Omental fat pad (tissue), 4 donors: Measurements from ENCODE around the gene WDR6. TPM values are rescaled to one million over a fixed set of nuclear protein-coding genes. Genes with fewer than 3 reads are reported as not detected.

Source experiments
- ATAC-seq: fragments of 150-250 bp; one replicate; pipeline ENCODE4 v1.9.1; 2016; ENCODE audit warnings: mild to moderate bottlenecking, moderate library complexity; ENCODE audit not compliant: low FRiP score
- DNase-seq: peaks from one replicate; pipeline ENCODE4 v3.0.0-alpha.2; 2019; ENCODE audit warnings: low spot score
- total RNA-seq, 4 donors: library from RNA; depleted of rRNA; stranded (reverse); fragments of >200 nt; gene quantifications; one replicate each; pipeline ENCODE4 v1.1.0, GENCODE V29; 2016
- TF ChIP-seq, protein P1 (sequence below), 3 donors: fragments of 450-650 bp; IDR thresholded peaks; one replicate each; pipeline ENCODE4 v1.5.1; 2016 to 2017; ENCODE audit warnings: antibody characterized with exemption in 3 of 3, mild to moderate bottlenecking in 3 of 3, moderate library complexity in 2 of 3

The WDR6 gene
- total RNA-seq, 4 donors from 2014 or later = 69.2 to 121 (median 81.5) TPM

DNA sequence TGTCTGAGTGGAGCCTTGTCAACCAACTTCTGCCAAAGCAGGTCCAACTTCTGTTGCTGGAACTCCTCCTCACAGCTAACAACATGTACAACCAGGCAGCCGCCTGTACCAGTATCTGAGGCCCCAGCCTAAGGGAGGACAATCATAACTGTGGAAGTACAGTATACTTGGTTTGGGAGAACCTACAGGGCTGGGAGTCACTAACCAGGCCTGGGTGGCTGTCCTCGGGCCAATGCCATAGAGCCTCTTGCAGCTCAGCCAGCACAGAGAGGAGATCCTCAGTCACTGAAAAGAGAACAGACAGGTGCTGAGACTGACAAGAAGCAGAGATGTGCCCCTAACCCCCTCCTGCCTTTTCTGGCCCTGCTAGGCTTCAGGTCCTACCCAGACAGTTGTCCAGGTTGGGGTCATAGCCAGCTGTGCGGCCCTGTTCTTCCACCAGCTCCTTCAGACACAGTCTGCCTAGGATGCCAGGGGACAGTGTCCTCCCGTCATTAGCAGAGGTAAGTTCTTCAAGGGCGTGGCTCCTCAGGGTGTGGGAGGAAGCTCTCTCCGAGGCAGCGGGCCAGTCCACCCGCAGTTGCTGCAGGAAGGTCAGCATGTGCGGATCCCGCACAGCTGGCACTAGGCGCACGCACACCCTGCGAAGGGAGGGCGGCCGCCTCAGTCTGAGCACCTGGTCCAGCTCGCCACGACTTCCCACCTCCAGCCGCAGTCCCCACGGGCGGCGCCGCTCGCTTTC is 10.2 kb downstream of the WDR6 start:
- TF ChIP-seq, protein P1, sequence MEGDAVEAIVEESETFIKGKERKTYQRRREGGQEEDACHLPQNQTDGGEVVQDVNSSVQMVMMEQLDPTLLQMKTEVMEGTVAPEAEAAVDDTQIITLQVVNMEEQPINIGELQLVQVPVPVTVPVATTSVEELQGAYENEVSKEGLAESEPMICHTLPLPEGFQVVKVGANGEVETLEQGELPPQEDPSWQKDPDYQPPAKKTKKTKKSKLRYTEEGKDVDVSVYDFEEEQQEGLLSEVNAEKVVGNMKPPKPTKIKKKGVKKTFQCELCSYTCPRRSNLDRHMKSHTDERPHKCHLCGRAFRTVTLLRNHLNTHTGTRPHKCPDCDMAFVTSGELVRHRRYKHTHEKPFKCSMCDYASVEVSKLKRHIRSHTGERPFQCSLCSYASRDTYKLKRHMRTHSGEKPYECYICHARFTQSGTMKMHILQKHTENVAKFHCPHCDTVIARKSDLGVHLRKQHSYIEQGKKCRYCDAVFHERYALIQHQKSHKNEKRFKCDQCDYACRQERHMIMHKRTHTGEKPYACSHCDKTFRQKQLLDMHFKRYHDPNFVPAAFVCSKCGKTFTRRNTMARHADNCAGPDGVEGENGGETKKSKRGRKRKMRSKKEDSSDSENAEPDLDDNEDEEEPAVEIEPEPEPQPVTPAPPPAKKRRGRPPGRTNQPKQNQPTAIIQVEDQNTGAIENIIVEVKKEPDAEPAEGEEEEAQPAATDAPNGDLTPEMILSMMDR (IDR thresholded peaks at IDR 0.05) = no peak
- ATAC-seq (no peak), DNase-seq (no peak)

- DNase-seq (peak; percentile 47), ATAC-seq (peak; percentile 12)
- TF ChIP-seq, protein P1 (IDR thresholded peaks at IDR 0.05) = no peak
These were observed 10.9 kb downstream of the WDR6 start, which contains the start of gene DALRD3 for GRCh38 chr3:49017971-49018706. Gene DALRD3 (minus strand): TSS chr3:49018580. CDS start chr3:49018564, 16 bp downstream.

GRCh38 chr3:49018707-49019006 is 11.5 kb downstream of the WDR6 start:
- ATAC-seq (no peak), DNase-seq (no peak)
- TF ChIP-seq, protein P1 (IDR thresholded peaks at IDR 0.05) = no peak

DNA sequence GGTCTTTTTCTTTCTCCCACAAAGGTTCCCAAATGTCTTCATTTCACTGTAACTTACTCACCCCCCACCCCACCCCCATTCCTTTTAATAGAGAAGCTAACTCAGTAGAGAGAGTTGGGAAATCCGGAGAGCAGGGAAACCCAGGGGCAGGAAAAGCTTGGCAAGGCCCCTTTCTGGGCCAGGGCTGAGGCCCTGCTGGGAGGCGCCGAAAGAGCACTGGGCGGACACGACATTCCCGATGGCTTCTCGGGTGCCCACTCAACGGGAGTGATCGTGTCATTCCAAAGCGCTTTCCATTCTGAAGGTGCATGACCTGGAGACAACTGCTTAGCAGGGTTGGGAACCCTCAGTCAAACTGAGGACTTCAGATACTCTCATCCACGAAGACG is 12.7 kb downstream of the WDR6 start:
- DNase-seq (no peak), ATAC-seq (no peak)
- TF ChIP-seq, protein P1 (IDR thresholded peaks at IDR 0.05) = no peak

- TF ChIP-seq, protein P1 (IDR thresholded peaks at IDR 0.05) = no peak
- ATAC-seq = no peak
- DNase-seq = no peak
These were observed 13.4 kb downstream of the WDR6 start for GRCh38 chr3:49020330-49021212.

GRCh38 chr3:49021213-49021812 is 14.1 kb downstream of the WDR6 start:
- peak; percentile 98 for DNase-seq
- TF ChIP-seq, protein P1 (IDR thresholded peaks at IDR 0.05) = no peak
- ATAC-seq = peak; percentile 86
